ENCODE results near the gene SAMD11. TPM values are rescaled to one million over a fixed set of nuclear protein-coding genes. Genes with fewer than 3 reads are reported as not detected.

SAMD11 gene
- total RNA-seq, 4 donors from 2014 or later = 6.2 to 28.8 (median 13.9) TPM

DNA sequence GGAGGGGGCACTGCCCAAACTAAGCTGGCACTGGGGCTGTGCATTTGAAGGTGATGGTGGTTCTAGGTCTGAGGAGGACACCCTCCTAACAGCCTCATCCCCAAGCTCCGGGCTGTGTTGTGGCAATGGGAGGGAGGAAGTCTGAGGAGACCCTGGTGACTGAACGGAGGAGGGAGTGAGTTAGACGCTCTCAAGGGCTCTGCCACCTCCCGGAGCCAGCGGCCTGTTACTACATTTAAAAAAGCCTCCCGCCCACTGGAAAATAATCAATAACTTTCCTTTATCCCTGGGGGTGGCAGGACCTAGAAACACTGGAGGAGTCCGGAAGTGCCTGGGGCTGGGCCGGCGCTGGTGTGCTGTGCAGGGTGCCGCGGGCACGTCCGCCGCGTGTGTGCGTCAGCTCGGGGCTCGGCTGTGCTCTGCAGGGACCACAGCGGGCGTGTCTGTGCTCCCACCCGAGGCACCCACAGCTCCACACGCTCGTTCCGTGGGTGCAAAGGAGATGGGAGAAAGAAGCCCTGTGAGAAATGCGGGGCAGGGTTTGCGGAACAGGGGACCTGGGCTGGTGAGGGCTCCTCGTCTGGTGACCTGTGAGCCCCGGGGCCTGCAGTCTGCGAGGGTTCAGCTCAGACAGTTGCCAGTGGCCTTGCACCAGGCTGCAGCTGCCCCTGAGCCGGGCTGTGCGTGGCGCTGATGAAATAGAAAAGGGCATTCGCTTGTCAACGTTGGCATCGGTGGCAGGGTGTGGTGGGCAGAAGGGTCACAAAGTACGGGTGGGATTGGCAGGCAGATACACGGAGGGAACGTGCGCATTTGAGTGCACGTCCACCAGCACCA, 5.3 kb downstream of the SAMD11 start:
- Histone ChIP-seq H3K4me3 (no peak overlapping the region), H3K27ac (replicated peaks in 1 of 4) (no peak overlapping the region), H3K9me3 (no peaks in the 10 kb centered on the region), H3K4me1 (peaks cover 13 to 23% (median 21%) of the 10 kb centered on the region in 4 donors), H3K36me3 (no peaks in the 10 kb centered on the region), H3K27me3 (peaks cover 0 to 97% (median 18%) of the 10 kb centered on the region in 4 donors)
- no peak for TF ChIP-seq POLR2AphosphoS5 (IDR thresholded peaks at IDR 0.05)
- TF ChIP-seq CTCF (IDR thresholded peaks at IDR 0.05) = no peak
- TF ChIP-seq EP300 (IDR thresholded peaks at IDR 0.05) = no peak
- TF ChIP-seq POLR2A (IDR thresholded peaks at IDR 0.05; ENCODE audit: low read depth) = no peak
- intact Hi-C loops (cut with DNase I) = no loop called here
- no peak for DNase-seq (ENCODE audit: extremely low spot score)
- WGBS = 83% methylated on average over 38 of the region's 40 CpGs

DNA sequence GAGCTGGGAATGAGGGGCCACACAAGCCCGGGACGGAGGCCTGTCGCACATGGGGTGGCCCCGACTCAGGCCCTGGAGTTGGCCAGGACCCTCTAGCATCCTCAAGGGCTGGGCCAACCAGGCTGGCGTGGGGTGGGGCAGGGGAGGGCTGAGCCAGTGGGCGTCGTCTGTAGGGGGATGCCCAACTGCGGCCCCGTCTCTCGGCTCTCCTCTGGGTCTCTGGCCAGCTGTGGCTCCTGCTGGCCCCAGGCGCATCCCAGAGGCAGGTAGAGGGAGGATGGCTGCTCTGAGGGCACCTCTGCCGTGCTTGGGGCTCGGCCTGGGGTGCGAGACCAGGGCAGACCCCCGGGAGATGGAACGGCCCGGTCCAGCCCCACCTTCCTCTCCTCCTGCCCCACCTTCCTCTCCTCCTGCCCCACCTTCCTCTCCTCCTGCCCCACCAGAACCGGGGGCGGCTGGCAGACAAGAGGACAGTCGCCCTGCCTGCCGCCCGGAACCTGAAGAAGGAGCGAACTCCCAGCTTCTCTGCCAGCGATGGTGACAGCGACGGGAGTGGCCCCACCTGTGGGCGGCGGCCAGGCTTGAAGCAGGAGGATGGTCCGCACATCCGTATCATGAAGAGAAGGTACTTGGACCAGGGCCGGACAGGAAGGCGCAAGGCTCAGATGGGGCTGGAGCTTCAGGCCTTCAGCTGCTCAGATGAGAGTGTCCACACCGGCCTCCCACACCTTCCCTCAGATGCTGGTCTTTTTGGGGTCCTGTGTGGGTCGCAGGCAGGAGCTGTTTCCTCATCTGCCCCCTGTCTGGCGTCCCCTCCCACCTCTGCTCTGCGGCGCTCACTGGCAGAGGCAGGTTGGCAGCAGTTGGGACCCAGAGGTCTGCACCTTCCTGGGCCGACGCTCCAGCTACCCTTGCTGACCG, 6.2 kb downstream of the SAMD11 start:
- H3K4me1 ChIP-seq = peaks cover 7 to 16% (median 13%) of the 10 kb centered on the region in 4 donors
- intact Hi-C loops (cut with DNase I) = no loop called here
- TF ChIP-seq POLR2A (IDR thresholded peaks at IDR 0.05; ENCODE audit: low read depth) = no peak
- TF ChIP-seq EP300 (IDR thresholded peaks at IDR 0.05) = no peak
- TF ChIP-seq CTCF (IDR thresholded peaks at IDR 0.05) = no peak
- no peak for TF ChIP-seq POLR2AphosphoS5 (IDR thresholded peaks at IDR 0.05)
- H3K4me3 ChIP-seq = no peak overlapping the region
- H3K27me3 ChIP-seq = peaks cover 0 to 90% (median 17%) of the 10 kb centered on the region in 4 donors
- no peaks in the 10 kb centered on the region for H3K9me3 ChIP-seq
- WGBS = 90% methylated on average over 20 of the region's 40 CpGs
- no peak overlapping the region for H3K27ac ChIP-seq (replicated peaks in 1 of 4)
- DNase-seq (ENCODE audit: extremely low spot score) = no peak
- H3K36me3 ChIP-seq = no peaks in the 10 kb centered on the region

GRCh38 chr1:930633-931138, 7.0 kb downstream of the SAMD11 start:
- TF ChIP-seq CTCF (IDR thresholded peaks at IDR 0.05) (no peak), POLR2A (IDR thresholded peaks at IDR 0.05; ENCODE audit: low read depth) (no peak), POLR2AphosphoS5 (IDR thresholded peaks at IDR 0.05) (no peak), EP300 (IDR thresholded peaks at IDR 0.05) (no peak)
- WGBS = 64% methylated on average over 8 of the region's 18 CpGs
- no peak for DNase-seq (ENCODE audit: extremely low spot score)
- Histone ChIP-seq H3K36me3 (no peaks in the 10 kb centered on the region), H3K9me3 (no peaks in the 10 kb centered on the region), H3K4me3 (no peak overlapping the region), H3K4me1 (peaks cover 8 to 16% (median 13%) of the 10 kb centered on the region in 4 donors), H3K27ac (replicated peaks in 1 of 4) (no peak overlapping the region), H3K27me3 (peaks cover 0 to 90% (median 19%) of the 10 kb centered on the region in 4 donors)
- intact Hi-C loops (cut with DNase I) = no loop called here

DNA sequence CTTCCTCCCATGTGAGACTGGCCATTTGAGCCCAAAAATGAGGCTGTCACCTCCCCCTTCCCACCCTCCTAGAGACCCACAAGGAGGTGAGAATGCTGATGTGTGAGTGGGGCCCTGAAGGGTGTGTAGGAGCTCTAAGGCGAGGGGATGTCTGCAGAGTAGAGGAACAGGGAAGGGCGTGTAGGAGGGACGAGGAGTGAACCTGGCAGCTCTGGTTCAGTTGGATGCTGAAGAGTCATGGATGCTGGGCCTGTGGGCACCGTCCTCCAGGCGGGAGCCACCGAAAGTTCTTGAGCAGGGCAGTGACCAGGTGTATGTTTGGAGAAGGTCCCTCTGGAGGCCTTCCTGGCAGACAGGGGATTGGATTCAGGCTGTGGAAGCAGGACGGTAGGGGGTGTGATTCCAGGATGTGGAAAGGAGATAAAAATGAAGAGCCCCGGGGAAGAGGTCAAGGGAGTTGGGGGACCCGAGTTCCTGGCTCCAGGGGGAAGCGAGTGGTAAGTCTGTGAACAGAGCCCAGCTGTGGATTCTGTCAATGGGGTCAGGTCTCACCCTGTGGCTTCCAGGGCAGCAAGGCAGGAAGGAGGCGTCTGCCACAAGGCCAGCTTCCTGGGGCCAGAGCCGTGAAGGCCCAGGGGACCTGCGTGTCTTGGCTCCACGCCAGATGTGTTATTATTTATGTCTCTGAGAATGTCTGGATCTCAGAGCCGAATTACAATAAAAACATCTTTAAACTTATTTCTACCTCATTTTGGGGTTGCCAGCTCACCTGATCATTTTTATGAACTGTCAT, 7.9 kb downstream of the SAMD11 start:
- H3K27me3 ChIP-seq = peaks cover 0 to 90% (median 18%) of the 10 kb centered on the region in 4 donors
- 60% methylated on average over 15 of the region's 15 CpGs for WGBS
- TF ChIP-seq EP300 (IDR thresholded peaks at IDR 0.05) (no peak), POLR2A (IDR thresholded peaks at IDR 0.05; ENCODE audit: low read depth) (no peak), POLR2AphosphoS5 (IDR thresholded peaks at IDR 0.05) (no peak), CTCF (IDR thresholded peaks at IDR 0.05) (no peak)
- no peak overlapping the region for H3K4me3 ChIP-seq
- DNase-seq (ENCODE audit: extremely low spot score) = no peak
- intact Hi-C loops (cut with DNase I) = no loop called here
- no peaks in the 10 kb centered on the region for H3K9me3 ChIP-seq
- peaks cover 6 to 17% (median 13%) of the 10 kb centered on the region in 4 donors for H3K4me1 ChIP-seq
- no peaks in the 10 kb centered on the region for H3K36me3 ChIP-seq
- H3K27ac ChIP-seq (replicated peaks in 1 of 4) = no peak overlapping the region
